H1 (cell line): Measurements from ENCODE around the gene EXOC6. TPM values are rescaled to one million over a fixed set of nuclear protein-coding genes. Genes with fewer than 3 reads are reported as not detected.

ENCODE experiments used
- CTCF ChIA-PET: fragments of 300-600 bp; sonication (Branson Sonifier 250); formaldehyde crosslinking; loops from one replicate; lab custom pipeline; 2021; ENCODE audit not compliant: partially characterized antibody; lab: Charles Lee
- POLR2A ChIA-PET: fragments of 300-600 bp; sonication (Branson Sonifier 250); formaldehyde crosslinking; loops from one replicate; lab custom pipeline; 2021; ENCODE audit warnings: inconsistent platforms; ENCODE audit not compliant: partially characterized antibody; lab: Charles Lee
- DNase-seq, 2 experiments: peaks; one replicate each; pipeline versions ENCODE4 v3.0.0 to v3.0.0-alpha.2; 2010 to 2022; ENCODE audit warnings: low spot score in 2 of 2, low read depth in 1 of 2, mixed read lengths in 1 of 2
- FAIRE-seq: peaks from 2 replicates; lab custom pipeline; 2011; peaks lifted over from hg19 to GRCh38; lab: Jason Lieb, UNC
- H2AFZ ChIP-seq: 2 replicates; pipeline ENCODE4 v1.8.1; 2012; ENCODE audit warnings: low read length, inconsistent platforms
- H2AK5ac ChIP-seq: 2 replicates; pipeline ENCODE4 v1.6.1; 2013; ENCODE audit warnings: low read depth, low read length
- H2BK120ac ChIP-seq: replicated peaks from 2 replicates; pipeline ENCODE3; 2013; ENCODE audit warnings: low read depth, low read length, inconsistent platforms
- H2BK12ac ChIP-seq: 2 replicates; pipeline ENCODE4 v1.6.1; 2013; ENCODE audit warnings: low read depth, low read length
- H2BK15ac ChIP-seq: 2 replicates; pipeline ENCODE4 v1.6.1; 2013; ENCODE audit warnings: low read length
- H2BK20ac ChIP-seq: 2 replicates; pipeline ENCODE4 v1.6.1; 2013; ENCODE audit warnings: low read length
- H2BK5ac ChIP-seq: 2 replicates; pipeline ENCODE4 v1.6.1; 2013; ENCODE audit warnings: low read depth, low read length
- H3K14ac ChIP-seq: 2 replicates; pipeline ENCODE4 v1.6.1; 2013; ENCODE audit warnings: inconsistent platforms; ENCODE audit not compliant: insufficient read length
- H3K18ac ChIP-seq: 2 replicates; pipeline ENCODE4 v1.6.1; 2013; ENCODE audit warnings: low read length; ENCODE audit errors: extremely low read depth
- H3K23ac ChIP-seq: 2 replicates; pipeline ENCODE4 v1.6.1; 2013; ENCODE audit warnings: inconsistent platforms; ENCODE audit not compliant: insufficient read length
- H3K23me2 ChIP-seq: 2 replicates; pipeline ENCODE4 v1.6.1; 2013; ENCODE audit warnings: low read depth, low read length
- H3K27ac ChIP-seq: 2 replicates; pipeline ENCODE4 v1.6.1; 2011; ENCODE audit warnings: low read depth, low read length, inconsistent platforms
- H3K27me3 ChIP-seq, 4 experiments: replicated peaks in 1 of 4; 1 replicate in 1 of 4; 2 replicates in 3 of 4; pipeline versions ENCODE4 v1.6.1 to v1.8.1; 2011 to 2013; ENCODE audit warnings: low read length in 3 of 4, mild to moderate bottlenecking in 3 of 4, inconsistent platforms in 2 of 4, mixed read lengths in 2 of 4, moderate library complexity in 1 of 4; ENCODE audit not compliant: control insufficient read depth in 3 of 4, insufficient read depth in 3 of 4; ENCODE audit errors: extremely low read depth in 1 of 4
- H3K36me3 ChIP-seq, 4 experiments: 2 replicates each; pipeline versions ENCODE4 v1.6.1 to v1.8.1; 2011 to 2013; ENCODE audit warnings: mild to moderate bottlenecking in 4 of 4, low read length in 3 of 4, moderate library complexity in 2 of 4, control low read depth in 1 of 4, inconsistent platforms in 1 of 4; ENCODE audit not compliant: insufficient read depth in 4 of 4, control insufficient read depth in 2 of 4
- H3K4ac ChIP-seq: replicated peaks from 2 replicates; pipeline ENCODE3; 2013; ENCODE audit warnings: low read length, low read depth, mixed read lengths, inconsistent platforms; ENCODE audit not compliant: insufficient read length
- H3K4me1 ChIP-seq, 4 experiments: replicated peaks in 1 of 4; 1 replicate in 1 of 4; 2 replicates in 3 of 4; pipeline versions ENCODE4 v1.6.1 to v1.8.1; 2011 to 2013; ENCODE audit warnings: low read length in 3 of 4, inconsistent platforms in 2 of 4, mixed read lengths in 1 of 4; ENCODE audit not compliant: insufficient read depth in 4 of 4, control insufficient read depth in 3 of 4
- H3K4me2 ChIP-seq, 2 experiments: 2 replicates each; pipeline versions ENCODE4 v1.6.1 to v1.8.1; 2011 to 2013; ENCODE audit warnings: low read depth in 2 of 2, low read length in 2 of 2, control low read depth in 1 of 2, inconsistent platforms in 1 of 2, mild to moderate bottlenecking in 1 of 2; ENCODE audit not compliant: insufficient read depth in 1 of 2
- H3K4me3 ChIP-seq, 4 experiments: fragments of 200-600, 300-600 bp in 1 of 4; sonication (generic), shearing (Covaris generic), sonication (Bioruptor Twin) in 1 of 4; 2 replicates each; pipeline versions ENCODE4 v1.5.1 to v1.8.1; 2011 to 2016; ENCODE audit warnings: low read length in 4 of 4, low read depth in 3 of 4, control low read depth in 2 of 4, inconsistent platforms in 2 of 4, mild to moderate bottlenecking in 2 of 4, mixed read lengths in 1 of 4, moderate library complexity in 1 of 4; ENCODE audit not compliant: insufficient read depth in 2 of 4; ENCODE audit errors: extremely low read depth in 1 of 4
- H3K56ac ChIP-seq: replicated peaks from 2 replicates; pipeline ENCODE3; 2013; ENCODE audit warnings: low read depth, mild to moderate bottlenecking, mixed read lengths, low read length, inconsistent platforms; ENCODE audit not compliant: insufficient read length
- H3K79me1 ChIP-seq: 2 replicates; pipeline ENCODE4 v1.6.1; 2013; ENCODE audit warnings: low read depth, low read length, control low read depth
- H3K79me2 ChIP-seq, 2 experiments: 2 replicates each; pipeline versions ENCODE4 v1.6.1 to v1.8.1; 2012 to 2013; ENCODE audit warnings: low read length in 2 of 2, mild to moderate bottlenecking in 2 of 2, inconsistent platforms in 1 of 2; ENCODE audit not compliant: insufficient read depth in 2 of 2, control insufficient read depth in 1 of 2
- H3K9ac ChIP-seq, 4 experiments: replicated peaks in 1 of 4; 1 replicate in 1 of 4; 2 replicates in 3 of 4; pipeline versions ENCODE4 v1.6.1 to v1.8.1; 2011 to 2013; ENCODE audit warnings: low read depth in 3 of 4, low read length in 3 of 4, control low read depth in 2 of 4, mild to moderate bottlenecking in 2 of 4, moderate library complexity in 2 of 4, inconsistent platforms in 1 of 4; ENCODE audit errors: extremely low read depth in 1 of 4
- H3K9me3 ChIP-seq, 2 experiments: 2 replicates each; pipeline versions ENCODE4 v1.6.1 to v1.8.1; 2012 to 2013; ENCODE audit warnings: mild to moderate bottlenecking in 2 of 2, moderate library complexity in 2 of 2, control low read depth in 1 of 2, inconsistent platforms in 1 of 2, low read depth in 1 of 2, low read length in 1 of 2, mixed read lengths in 1 of 2; ENCODE audit not compliant: insufficient read depth in 2 of 2
- H4K20me1 ChIP-seq, 2 experiments: replicated peaks in 1 of 2; 2 replicates each; pipeline versions ENCODE3 to v1.8.1; 2011 to 2013; ENCODE audit warnings: inconsistent platforms in 2 of 2, low read length in 2 of 2, mild to moderate bottlenecking in 1 of 2; ENCODE audit not compliant: insufficient read depth in 2 of 2, control insufficient read depth in 1 of 2
- H4K5ac ChIP-seq: 2 replicates; pipeline ENCODE4 v1.6.1; 2013; ENCODE audit warnings: low read length, low read depth, mixed read lengths, inconsistent platforms; ENCODE audit not compliant: insufficient read length
- H4K8ac ChIP-seq: 2 replicates; pipeline ENCODE4 v1.8.0; 2013; ENCODE audit warnings: mild to moderate bottlenecking, moderate library complexity, low read length, inconsistent platforms; ENCODE audit not compliant: insufficient read depth; ENCODE audit errors: extremely low read depth
- H4K91ac ChIP-seq: replicated peaks from 2 replicates; pipeline ENCODE3; 2013; ENCODE audit warnings: low read length, mixed read lengths, inconsistent platforms; ENCODE audit not compliant: insufficient read length
- CBX5 ChIP-seq: fragments of 300-800, 300-1000 bp; sonication (generic); IDR thresholded peaks from 2 replicates; pipeline ENCODE4 v1.7.1; 2016; ENCODE audit warnings: antibody characterized with exemption, low read length, low read depth
- JUND ChIP-seq: IDR thresholded peaks from 2 replicates; pipeline ENCODE4 v1.6.1; 2011; ENCODE audit warnings: mild to moderate bottlenecking, improper control_type of control experiment, low read length
- KDM5A ChIP-seq: fragments of 200-600 bp; IDR thresholded peaks from 2 replicates; pipeline ENCODE4 v1.7.1; 2012; ENCODE audit warnings: mild to moderate bottlenecking, low read length, inconsistent platforms, mixed read lengths
- PHF8 ChIP-seq: fragments of 200-600 bp; sonication (generic); conservative IDR thresholded peaks from 2 replicates; pipeline ENCODE4 v1.7.1; 2012; ENCODE audit warnings: low read depth, mild to moderate bottlenecking, inconsistent platforms, low read length, moderate library complexity
- POLR2A ChIP-seq, 2 experiments: IDR thresholded peaks; 1 replicate in 1 of 2; 2 replicates in 1 of 2; pipeline ENCODE4 v1.6.1; 2011; ENCODE audit warnings: low read depth in 2 of 2, low read length in 2 of 2, mild to moderate bottlenecking in 2 of 2; ENCODE audit errors: control extremely low read depth in 1 of 2
- SRF ChIP-seq: IDR thresholded peaks from 2 replicates; pipeline ENCODE4 v1.6.1; 2011; ENCODE audit warnings: mild to moderate bottlenecking, low read depth, low read length, moderate library complexity
- WGBS, 2 experiments: shearing (Covaris generic) in 1 of 2; methylation state at CpG; one replicate each; pipeline versions ENCODE4 v1.1.6 to v1.1.7; 2013 to 2015; ENCODE audit warnings: low lambda C conversion rate in 2 of 2, mixed read lengths in 2 of 2, inconsistent platforms in 1 of 2, low coverage in 1 of 2, missing lambda C conversion rate in 1 of 2; ENCODE audit not compliant: insufficient replicate concordance in 2 of 2, insufficient coverage in 1 of 2, insufficient read length in 1 of 2; ENCODE audit errors: extremely low coverage in 1 of 2, missing lambda C conversion rate in 1 of 2; 5-methylcytosine and 5-hydroxymethylcytosine counted together
- polyA plus RNA-seq, 7 experiments: library from polyadenylated mRNA; depleted of rRNA in 3 of 7; stranded (reverse) in 5 of 7; unstranded in 2 of 7; fragments of >200 nt in 5 of 7; fragments of 200-250 nt in 2 of 7; gene quantifications; 1 replicate in 5 of 7; 2 replicates in 1 of 7; 4 replicates in 1 of 7; pipeline versions ENCODE4 v1.2.1 to v1.2.3, GENCODE V29; 2011 to 2013; ENCODE audit warnings: missing spikeins in 2 of 7, mixed read lengths in 2 of 7
- total RNA-seq: library from RNA; stranded (reverse); fragmentation: NEBNext Ultra II Directional; extraction: Animal tissue kit (Norgen Biotek cat#: 25700); gene quantifications from 2 replicates; pipeline ENCODE4 v1.2.1, GENCODE V29; 2021

The EXOC6 gene
- total and polyA plus RNA-seq, 2 of the 8 experiments (the other 6 are each of a cell fraction or from before 2014, with no cell fraction given) = 1.7 to 4.5 TPM

GRCh38 chr10:92873029-92873428, 24.7 kb downstream of the EXOC6 start:
- WGBS, 2 experiments = 87% methylated on average over 3 of the region's 3 CpGs; no CpG with 5 or more reads in 1 of the 2 experiments
- H3K79me1 ChIP-seq = no peaks in the 10 kb centered on the region; the same call in 1 of the 2 replicates
- no peak overlapping the region for H4K5ac ChIP-seq
- no peak overlapping the region for H2BK15ac ChIP-seq
- no peaks in the 10 kb centered on the region for H3K79me2 ChIP-seq
- no peaks in the 10 kb centered on the region for H3K27me3 ChIP-seq
- H3K4me3 ChIP-seq = no peak overlapping the region
- no peak overlapping the region for H2BK12ac ChIP-seq
- POLR2A ChIA-PET = no interaction called here
- H3K23ac ChIP-seq = no peak overlapping the region
- H3K4ac ChIP-seq = no peak overlapping the region
- H3K9ac ChIP-seq = no peak overlapping the region
- no peak overlapping the region for H2BK20ac ChIP-seq
- DNase-seq = no peak
- no peaks in the 10 kb centered on the region for H3K23me2 ChIP-seq
- no peak overlapping the region for H3K27ac ChIP-seq
- no peak overlapping the region for H2BK5ac ChIP-seq
- CTCF ChIA-PET = no interaction called here
- no peaks in the 10 kb centered on the region for H4K20me1 ChIP-seq
- H4K8ac ChIP-seq = no peak overlapping the region
- H2AFZ ChIP-seq = no peak overlapping the region
- H3K14ac ChIP-seq = no peak overlapping the region
- H2AK5ac ChIP-seq = no peak overlapping the region
- H4K91ac ChIP-seq = no peak overlapping the region
- H3K4me2 ChIP-seq = no peak overlapping the region
- no peaks in the 10 kb centered on the region for H3K9me3 ChIP-seq
- H3K56ac ChIP-seq = no peak overlapping the region
- FAIRE-seq = no peak
- no peaks in the 10 kb centered on the region for H3K4me1 ChIP-seq
- no peak overlapping the region for H3K18ac ChIP-seq
- no peaks in the 10 kb centered on the region for H3K36me3 ChIP-seq
- H2BK120ac ChIP-seq = no peak overlapping the region
- TF ChIP-seq PHF8 (no peak), KDM5A (no peak), POLR2A (IDR thresholded peaks at IDR 0.05; ENCODE audit: control extremely low read depth in 1 of 2, low read depth in 2 of 2, low read length in 2 of 2) (no peak), SRF (no peak), CBX5 (no peak), JUND (no peak)
